ENCODE data around the gene RPL13A. TPM values are rescaled to one million over a fixed set of nuclear protein-coding genes. Genes with fewer than 3 reads are reported as not detected.
A peak's percentile ranks its signal among the peaks of the same experiment; 100 is the strongest.

Gene RPL13A
- total and polyA plus RNA-seq, 9 of the 15 experiments (the other 6 are each of a cell fraction or from before 2014, with no cell fraction given): 1,744 to 5,482 (median 2,949) TPM

- TF ChIP-seq ATF6 (CRISPR knock-in tag; IDR thresholded peaks at IDR 0.05) (no peak), KLF16 (IDR thresholded peaks at IDR 0.05) (no peak), ARHGAP35 (IDR thresholded peaks at IDR 0.05; ENCODE audit: partially characterized antibody) (no peak), TOE1 (IDR thresholded peaks at IDR 0.05; ENCODE audit: borderline replicate concordance) (no peak), TOE1 (CRISPR knock-in tag; IDR thresholded peaks at IDR 0.05; ENCODE audit: borderline replicate concordance, low read depth) (no peak), NFIX (CRISPR knock-in tag; IDR thresholded peaks at IDR 0.05; ENCODE audit: low read depth) (no peak), SUPT5H (IDR thresholded peaks at IDR 0.05) (no peak), CHD2 (IDR thresholded peaks at IDR 0.05; ENCODE audit: low read depth, low read length) (no peak), NR2C1 (IDR thresholded peaks at IDR 0.05) (no peak), NR2C1 (tag; IDR thresholded peaks at IDR 0.05) (no peak), ZBED1 (IDR thresholded peaks at IDR 0.05) (no peak), HNRNPL (IDR thresholded peaks at IDR 0.05; ENCODE audit: low read depth, low read length) (0 out of 2 replicates have a peak, but pooled peaks have one; percentile 26), CTBP1 (IDR thresholded peaks at IDR 0.05; ENCODE audit: borderline replicate concordance) (no peak), MTA3 (IDR thresholded peaks at IDR 0.05; ENCODE audit: borderline replicate concordance) (no peak), HNRNPH1 (optimal IDR thresholded peaks at IDR 0.05; ENCODE audit: low read depth, low read length) (no peak), NFE2L1 (tag; IDR thresholded peaks at IDR 0.05; ENCODE audit: borderline replicate concordance, low read depth) (no peak), ZNF740 (CRISPR knock-in tag; IDR thresholded peaks at IDR 0.05) (peak; percentile 74), ZNF740 (tag; IDR thresholded peaks at IDR 0.05) (peak in 1 of 2 experiments; percentile 67; a peak in 2 of 4 replicates), FOXM1 (IDR thresholded peaks at IDR 0.05; ENCODE audit: low read depth) (no peak), FOXM1 (CRISPR knock-in tag; IDR thresholded peaks at IDR 0.05; ENCODE audit: low read depth) (no peak), ZNF274 (IDR thresholded peaks at IDR 0.05; ENCODE audit: borderline replicate concordance, low read depth, low read length) (no peak), NEUROD1 (IDR thresholded peaks at IDR 0.05; ENCODE audit: borderline replicate concordance, low read depth, low read length, partially characterized antibody) (no peak), ZKSCAN8 (CRISPR knock-in tag; IDR thresholded peaks at IDR 0.05) (no peak), ZFP91 (CRISPR knock-in tag; IDR thresholded peaks at IDR 0.05) (no peak), ZNF395 (CRISPR knock-in tag; IDR thresholded peaks at IDR 0.05) (no peak)
These were observed 3.8 kb downstream of the RPL13A start (continued) for GRCh38 chr19:49491030-49491803.
